Measurements from ENCODE around the gene DHRSX. TPM values are rescaled to one million over a fixed set of nuclear protein-coding genes. Genes with fewer than 3 reads are reported as not detected.

Gene DHRSX
- total RNA-seq, 1 experiment from 2014 or later, result 14.0 TPM

DNA sequence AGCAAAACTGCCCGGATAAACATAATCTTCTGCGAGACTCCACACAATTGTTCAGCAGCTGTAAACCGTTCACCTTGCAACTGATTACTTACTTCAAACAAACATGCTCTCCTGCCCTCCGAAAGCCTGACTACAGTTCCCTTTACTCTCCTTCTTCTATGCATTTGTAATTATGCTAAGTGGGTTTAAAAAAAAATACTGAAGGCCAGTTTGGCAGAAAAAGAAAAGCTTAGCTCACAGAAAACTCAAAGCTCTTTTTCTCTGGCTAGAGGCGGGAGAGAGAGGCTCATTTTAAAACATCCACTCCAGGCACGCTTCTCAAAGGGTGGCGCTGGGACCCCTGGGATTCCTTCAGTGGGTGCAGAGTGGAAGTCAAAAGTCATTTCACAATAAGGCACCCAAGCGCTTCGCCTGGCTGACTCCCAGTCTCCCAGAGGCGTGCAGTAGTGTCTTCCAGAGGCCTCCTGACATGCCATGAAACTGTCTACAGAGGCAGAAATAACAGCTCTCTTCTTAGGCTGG, 1.9 kb downstream of the DHRSX start:
- Histone ChIP-seq H3K36me3 (ENCODE audit: insufficient read depth, low read length) (peaks cover 4% of the 10 kb centered on the region; the same call in 1 of the 2 replicates), H3K27ac (ENCODE audit: low read length) (peak overlapping the region; percentile 9; the same call in 1 of the 2 replicates), H3K27me3 (ENCODE audit: low read length) (no peaks in the 10 kb centered on the region), H3K9ac (ENCODE audit: low read length) (peak overlapping the region; percentile 97), H3K9me3 (ENCODE audit: low read length) (no peaks in the 10 kb centered on the region), H2AFZ (ENCODE audit: low read length) (no peak overlapping the region), H3K79me2 (ENCODE audit: low read length) (peaks cover 57% of the 10 kb centered on the region), H3K9me2 (replicated peaks; ENCODE audit: insufficient read depth, low read length) (no peaks in the 10 kb centered on the region), H3K4me1 (ENCODE audit: low read length) (peaks cover 14% of the 10 kb centered on the region), H3K4me2 (ENCODE audit: low read depth, low read length, poor library complexity, severe bottlenecking) (peak overlapping the region; percentile 83), H3K4me3 (ENCODE audit: low read length) (peak overlapping the region; percentile 93), H4K20me1 (ENCODE audit: insufficient read depth, low read depth, low read length) (0 out of 2 replicates have a peak, but pooled peaks cover 6% of the 10 kb centered on the region)
- DNase-seq, result no peak

DNA sequence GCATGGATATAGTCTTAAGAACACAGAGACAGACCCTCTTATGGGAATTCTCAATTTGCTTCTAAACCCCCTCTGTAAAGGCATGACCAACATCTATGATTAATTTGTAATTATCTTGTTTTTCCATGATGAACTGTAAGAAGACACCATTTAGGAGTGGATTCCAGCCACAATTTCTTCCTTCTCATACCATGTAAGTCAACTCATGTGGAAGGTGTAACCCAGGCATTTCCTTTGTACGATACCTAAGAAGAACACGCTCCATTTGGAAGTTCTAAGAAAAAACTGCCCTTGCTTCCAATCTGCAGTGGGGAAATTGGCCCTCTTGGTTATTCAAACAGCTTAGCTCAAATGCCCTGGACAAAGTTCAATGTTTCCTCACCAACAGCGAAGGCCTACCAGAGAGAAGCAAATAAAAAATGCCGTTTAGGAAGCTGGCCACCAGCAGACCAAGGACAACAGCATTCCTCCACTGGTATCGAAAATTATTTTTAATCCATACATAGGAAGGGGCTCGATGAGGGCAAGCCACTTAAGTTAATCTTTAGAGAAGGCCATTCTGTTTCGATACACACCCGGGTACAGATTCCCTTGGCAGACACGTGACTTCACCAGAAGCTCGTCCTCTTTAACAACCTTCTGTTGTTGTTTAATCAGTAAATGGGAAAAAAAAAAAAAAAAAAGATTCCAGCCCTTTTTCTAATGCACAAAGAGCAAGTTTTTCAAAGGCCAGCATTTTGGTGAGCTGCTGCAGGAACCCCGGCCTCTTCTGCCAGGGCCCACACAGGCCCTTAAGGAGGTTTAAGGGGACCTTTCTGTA, 2.6 kb downstream of the DHRSX start:
- no peaks in the 10 kb centered on the region for H3K9me2 ChIP-seq (replicated peaks; ENCODE audit: insufficient read depth, low read length)
- peaks cover 4% of the 10 kb centered on the region; the same call in 1 of the 2 replicates for H3K36me3 ChIP-seq (ENCODE audit: insufficient read depth, low read length)
- H3K4me3 ChIP-seq (ENCODE audit: low read length), result no peak overlapping the region
- no peak overlapping the region for H3K27ac ChIP-seq (ENCODE audit: low read length)
- peaks cover 14% of the 10 kb centered on the region for H3K4me1 ChIP-seq (ENCODE audit: low read length)
- H3K27me3 ChIP-seq (ENCODE audit: low read length), result no peaks in the 10 kb centered on the region
- no peak for DNase-seq
- H3K4me2 ChIP-seq (ENCODE audit: low read depth, low read length, poor library complexity, severe bottlenecking), result peak overlapping the region; percentile 83
- H3K9me3 ChIP-seq (ENCODE audit: low read length), result no peaks in the 10 kb centered on the region
- 0 out of 2 replicates have a peak, but pooled peaks cover 6% of the 10 kb centered on the region for H4K20me1 ChIP-seq (ENCODE audit: insufficient read depth, low read depth, low read length)
- H3K79me2 ChIP-seq (ENCODE audit: low read length), result peaks cover 61% of the 10 kb centered on the region
- no peak overlapping the region; the same call in 1 of the 2 replicates for H3K9ac ChIP-seq (ENCODE audit: low read length)
- H2AFZ ChIP-seq (ENCODE audit: low read length), result no peak overlapping the region

- 0 out of 2 replicates have a peak, but pooled peaks cover 12% of the 10 kb centered on the region for H4K20me1 ChIP-seq (ENCODE audit: insufficient read depth, low read depth, low read length)
- no peak overlapping the region for H3K27ac ChIP-seq (ENCODE audit: low read length)
- H3K9me3 ChIP-seq (ENCODE audit: low read length), result no peaks in the 10 kb centered on the region
- H2AFZ ChIP-seq (ENCODE audit: low read length), result no peak overlapping the region
- H3K4me1 ChIP-seq (ENCODE audit: low read length), result peaks cover 25% of the 10 kb centered on the region
- no peaks in the 10 kb centered on the region for H3K9me2 ChIP-seq (replicated peaks; ENCODE audit: insufficient read depth, low read length)
- H3K79me2 ChIP-seq (ENCODE audit: low read length), result peaks cover 80% of the 10 kb centered on the region
- H3K36me3 ChIP-seq (ENCODE audit: insufficient read depth, low read length), result peaks cover 4% of the 10 kb centered on the region; the same call in 1 of the 2 replicates
- no peak overlapping the region for H3K4me3 ChIP-seq (ENCODE audit: low read length)
- no peak overlapping the region for H3K9ac ChIP-seq (ENCODE audit: low read length)
- DNase-seq, result no peak
- H3K4me2 ChIP-seq (ENCODE audit: low read depth, low read length, poor library complexity, severe bottlenecking), result no peak overlapping the region
- H3K27me3 ChIP-seq (ENCODE audit: low read length), result no peaks in the 10 kb centered on the region
Observed at GRCh38 chrX:2495595-2495994, 5.2 kb downstream of the DHRSX start.

GRCh38 chrX:2492531-2493218, 8.1 kb downstream of the DHRSX start:
- Histone ChIP-seq H3K4me3 (ENCODE audit: low read length) (no peak overlapping the region), H3K27ac (ENCODE audit: low read length) (no peak overlapping the region), H4K20me1 (ENCODE audit: insufficient read depth, low read depth, low read length) (0 out of 2 replicates have a peak, but pooled peaks cover 12% of the 10 kb centered on the region), H3K4me1 (ENCODE audit: low read length) (peaks cover 11% of the 10 kb centered on the region), H2AFZ (ENCODE audit: low read length) (no peak overlapping the region), H3K4me2 (ENCODE audit: low read depth, low read length, poor library complexity, severe bottlenecking) (no peak overlapping the region), H3K79me2 (ENCODE audit: low read length) (peaks cover 53% of the 10 kb centered on the region), H3K9me2 (replicated peaks; ENCODE audit: insufficient read depth, low read length) (no peaks in the 10 kb centered on the region), H3K36me3 (ENCODE audit: insufficient read depth, low read length) (peaks cover 3% of the 10 kb centered on the region; the same call in 1 of the 2 replicates), H3K9ac (ENCODE audit: low read length) (no peak overlapping the region), H3K27me3 (ENCODE audit: low read length) (no peaks in the 10 kb centered on the region), H3K9me3 (ENCODE audit: low read length) (no peaks in the 10 kb centered on the region)
- DNase-seq, result no peak

- H3K27me3 ChIP-seq (ENCODE audit: low read length), result no peaks in the 10 kb centered on the region
- no peak for DNase-seq
- peaks cover 34% of the 10 kb centered on the region for H3K79me2 ChIP-seq (ENCODE audit: low read length)
- H3K9me2 ChIP-seq (replicated peaks; ENCODE audit: insufficient read depth, low read length), result no peaks in the 10 kb centered on the region
- no peaks in the 10 kb centered on the region for H3K36me3 ChIP-seq (ENCODE audit: insufficient read depth, low read length)
- no peak overlapping the region for H2AFZ ChIP-seq (ENCODE audit: low read length)
- H3K9ac ChIP-seq (ENCODE audit: low read length), result no peak overlapping the region
- no peak overlapping the region for H3K4me3 ChIP-seq (ENCODE audit: low read length)
- H3K27ac ChIP-seq (ENCODE audit: low read length), result no peak overlapping the region
- H4K20me1 ChIP-seq (ENCODE audit: insufficient read depth, low read depth, low read length), result 0 out of 2 replicates have a peak, but pooled peaks cover 10% of the 10 kb centered on the region
- H3K4me1 ChIP-seq (ENCODE audit: low read length), result peaks cover 11% of the 10 kb centered on the region
- no peaks in the 10 kb centered on the region for H3K9me3 ChIP-seq (ENCODE audit: low read length)
- H3K4me2 ChIP-seq (ENCODE audit: low read depth, low read length, poor library complexity, severe bottlenecking), result no peak overlapping the region
Observed at GRCh38 chrX:2490634-2491033, 10.1 kb downstream of the DHRSX start.

- H3K4me1 ChIP-seq (ENCODE audit: low read length), result peaks cover 11% of the 10 kb centered on the region
- no peaks in the 10 kb centered on the region for H3K27me3 ChIP-seq (ENCODE audit: low read length)
- H3K79me2 ChIP-seq (ENCODE audit: low read length), result peaks cover 30% of the 10 kb centered on the region
- 0 out of 2 replicates have a peak, but pooled peaks cover 6% of the 10 kb centered on the region for H4K20me1 ChIP-seq (ENCODE audit: insufficient read depth, low read depth, low read length)
- no peaks in the 10 kb centered on the region for H3K9me3 ChIP-seq (ENCODE audit: low read length)
- no peak for DNase-seq
- no peak overlapping the region for H3K4me2 ChIP-seq (ENCODE audit: low read depth, low read length, poor library complexity, severe bottlenecking)
- H3K36me3 ChIP-seq (ENCODE audit: insufficient read depth, low read length), result no peaks in the 10 kb centered on the region
- no peak overlapping the region for H3K27ac ChIP-seq (ENCODE audit: low read length)
- no peaks in the 10 kb centered on the region for H3K9me2 ChIP-seq (replicated peaks; ENCODE audit: insufficient read depth, low read length)
- no peak overlapping the region for H3K4me3 ChIP-seq (ENCODE audit: low read length)
- no peak overlapping the region for H2AFZ ChIP-seq (ENCODE audit: low read length)
- H3K9ac ChIP-seq (ENCODE audit: low read length), result no peak overlapping the region
Observed at GRCh38 chrX:2489446-2490445, 11.0 kb downstream of the DHRSX start.

- Histone ChIP-seq H3K79me2 (ENCODE audit: low read length) (peaks cover 22% of the 10 kb centered on the region), H3K9ac (ENCODE audit: low read length) (no peak overlapping the region), H2AFZ (ENCODE audit: low read length) (no peak overlapping the region), H3K9me3 (ENCODE audit: low read length) (no peaks in the 10 kb centered on the region), H3K4me2 (ENCODE audit: low read depth, low read length, poor library complexity, severe bottlenecking) (no peak overlapping the region), H3K27ac (ENCODE audit: low read length) (no peak overlapping the region), H3K9me2 (replicated peaks; ENCODE audit: insufficient read depth, low read length) (no peaks in the 10 kb centered on the region), H3K36me3 (ENCODE audit: insufficient read depth, low read length) (no peaks in the 10 kb centered on the region), H3K27me3 (ENCODE audit: low read length) (no peaks in the 10 kb centered on the region), H4K20me1 (ENCODE audit: insufficient read depth, low read depth, low read length) (0 out of 2 replicates have a peak, but pooled peaks cover 6% of the 10 kb centered on the region), H3K4me1 (ENCODE audit: low read length) (peaks cover 11% of the 10 kb centered on the region), H3K4me3 (ENCODE audit: low read length) (no peak overlapping the region)
- no peak for DNase-seq
Observed at GRCh38 chrX:2488621-2489285, 12.0 kb downstream of the DHRSX start.
